GM12872 (cell line): ENCODE data around the gene BTBD7.

Experiments used
- TF ChIP-seq, protein P1 (sequence below): IDR thresholded peaks from 3 replicates; pipeline ENCODE4 v1.5.1; 2011; ENCODE audit warnings: low read depth, mild to moderate bottlenecking, low read length, moderate library complexity; ENCODE audit not compliant: insufficient read depth

BTBD7 gene, protein sequence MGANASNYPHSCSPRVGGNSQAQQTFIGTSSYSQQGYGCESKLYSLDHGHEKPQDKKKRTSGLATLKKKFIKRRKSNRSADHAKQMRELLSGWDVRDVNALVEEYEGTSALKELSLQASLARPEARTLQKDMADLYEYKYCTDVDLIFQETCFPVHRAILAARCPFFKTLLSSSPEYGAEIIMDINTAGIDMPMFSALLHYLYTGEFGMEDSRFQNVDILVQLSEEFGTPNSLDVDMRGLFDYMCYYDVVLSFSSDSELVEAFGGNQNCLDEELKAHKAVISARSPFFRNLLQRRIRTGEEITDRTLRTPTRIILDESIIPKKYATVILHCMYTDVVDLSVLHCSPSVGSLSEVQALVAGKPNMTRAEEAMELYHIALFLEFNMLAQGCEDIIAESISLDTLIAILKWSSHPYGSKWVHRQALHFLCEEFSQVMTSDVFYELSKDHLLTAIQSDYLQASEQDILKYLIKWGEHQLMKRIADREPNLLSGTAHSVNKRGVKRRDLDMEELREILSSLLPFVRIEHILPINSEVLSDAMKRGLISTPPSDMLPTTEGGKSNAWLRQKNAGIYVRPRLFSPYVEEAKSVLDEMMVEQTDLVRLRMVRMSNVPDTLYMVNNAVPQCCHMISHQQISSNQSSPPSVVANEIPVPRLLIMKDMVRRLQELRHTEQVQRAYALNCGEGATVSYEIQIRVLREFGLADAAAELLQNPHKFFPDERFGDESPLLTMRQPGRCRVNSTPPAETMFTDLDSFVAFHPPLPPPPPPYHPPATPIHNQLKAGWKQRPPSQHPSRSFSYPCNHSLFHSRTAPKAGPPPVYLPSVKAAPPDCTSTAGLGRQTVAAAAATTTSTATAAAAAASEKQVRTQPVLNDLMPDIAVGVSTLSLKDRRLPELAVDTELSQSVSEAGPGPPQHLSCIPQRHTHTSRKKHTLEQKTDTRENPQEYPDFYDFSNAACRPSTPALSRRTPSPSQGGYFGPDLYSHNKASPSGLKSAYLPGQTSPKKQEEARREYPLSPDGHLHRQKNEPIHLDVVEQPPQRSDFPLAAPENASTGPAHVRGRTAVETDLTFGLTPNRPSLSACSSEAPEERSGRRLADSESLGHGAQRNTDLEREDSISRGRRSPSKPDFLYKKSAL

GRCh38 chr14:93332853-93333630, at the start of gene BTBD7:
BTBD7 (minus strand) TSS chr14:93333036; CDS start chr14:93296051, 36,985 bp downstream.
- TF ChIP-seq, protein P1, sequence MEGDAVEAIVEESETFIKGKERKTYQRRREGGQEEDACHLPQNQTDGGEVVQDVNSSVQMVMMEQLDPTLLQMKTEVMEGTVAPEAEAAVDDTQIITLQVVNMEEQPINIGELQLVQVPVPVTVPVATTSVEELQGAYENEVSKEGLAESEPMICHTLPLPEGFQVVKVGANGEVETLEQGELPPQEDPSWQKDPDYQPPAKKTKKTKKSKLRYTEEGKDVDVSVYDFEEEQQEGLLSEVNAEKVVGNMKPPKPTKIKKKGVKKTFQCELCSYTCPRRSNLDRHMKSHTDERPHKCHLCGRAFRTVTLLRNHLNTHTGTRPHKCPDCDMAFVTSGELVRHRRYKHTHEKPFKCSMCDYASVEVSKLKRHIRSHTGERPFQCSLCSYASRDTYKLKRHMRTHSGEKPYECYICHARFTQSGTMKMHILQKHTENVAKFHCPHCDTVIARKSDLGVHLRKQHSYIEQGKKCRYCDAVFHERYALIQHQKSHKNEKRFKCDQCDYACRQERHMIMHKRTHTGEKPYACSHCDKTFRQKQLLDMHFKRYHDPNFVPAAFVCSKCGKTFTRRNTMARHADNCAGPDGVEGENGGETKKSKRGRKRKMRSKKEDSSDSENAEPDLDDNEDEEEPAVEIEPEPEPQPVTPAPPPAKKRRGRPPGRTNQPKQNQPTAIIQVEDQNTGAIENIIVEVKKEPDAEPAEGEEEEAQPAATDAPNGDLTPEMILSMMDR = 0 out of 3 replicates have a peak, but pooled peaks have one; percentile 17

GRCh38 chr14:93381644-93382043, 48.8 kb upstream of the BTBD7 start:
- TF ChIP-seq, protein P1 = no peak

DNA sequence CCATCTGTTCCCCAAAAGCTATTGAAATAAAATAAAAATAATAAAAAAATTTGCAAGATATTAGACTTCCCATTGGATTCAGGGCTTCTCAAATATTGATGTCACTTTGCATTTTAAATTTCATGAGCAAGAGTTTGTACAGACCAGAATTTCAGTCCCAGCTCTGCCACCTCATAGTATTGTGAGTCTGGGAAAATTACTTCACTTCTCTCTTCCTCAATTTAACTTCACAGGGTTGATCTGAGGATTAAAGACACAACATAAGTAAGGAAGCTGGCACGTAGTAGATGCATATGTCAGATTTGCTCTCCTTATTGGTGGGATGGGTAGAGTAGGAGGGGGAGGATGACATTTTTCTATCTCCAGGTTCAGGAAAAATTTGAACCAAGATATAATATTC, 47.0 kb upstream of the BTBD7 start:
- TF ChIP-seq, protein P1 = no peak

DNA sequence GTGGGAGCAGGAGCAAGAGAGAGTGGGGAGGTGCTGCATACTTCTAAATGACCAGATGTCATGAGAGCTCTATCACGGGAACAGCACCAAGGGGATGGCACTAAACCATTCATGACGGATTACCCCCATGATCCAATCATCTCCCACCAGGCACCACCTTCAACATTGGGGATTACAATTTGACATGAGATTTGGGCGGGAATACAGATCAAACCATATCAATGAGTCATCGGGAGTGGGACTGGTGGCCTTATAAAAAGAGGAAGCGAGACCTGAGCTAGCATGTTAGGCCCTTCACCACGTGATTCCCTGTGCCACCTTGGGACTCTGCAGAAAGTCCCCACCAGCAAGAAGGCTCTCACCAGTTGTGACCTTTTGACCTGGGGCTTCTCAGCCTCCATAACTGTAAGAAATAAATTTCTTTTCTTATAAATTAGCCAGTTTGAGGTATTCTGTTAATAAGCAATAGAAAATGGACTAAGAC, 42.9 kb upstream of the BTBD7 start:
- TF ChIP-seq, protein P1 = no peak

DNA sequence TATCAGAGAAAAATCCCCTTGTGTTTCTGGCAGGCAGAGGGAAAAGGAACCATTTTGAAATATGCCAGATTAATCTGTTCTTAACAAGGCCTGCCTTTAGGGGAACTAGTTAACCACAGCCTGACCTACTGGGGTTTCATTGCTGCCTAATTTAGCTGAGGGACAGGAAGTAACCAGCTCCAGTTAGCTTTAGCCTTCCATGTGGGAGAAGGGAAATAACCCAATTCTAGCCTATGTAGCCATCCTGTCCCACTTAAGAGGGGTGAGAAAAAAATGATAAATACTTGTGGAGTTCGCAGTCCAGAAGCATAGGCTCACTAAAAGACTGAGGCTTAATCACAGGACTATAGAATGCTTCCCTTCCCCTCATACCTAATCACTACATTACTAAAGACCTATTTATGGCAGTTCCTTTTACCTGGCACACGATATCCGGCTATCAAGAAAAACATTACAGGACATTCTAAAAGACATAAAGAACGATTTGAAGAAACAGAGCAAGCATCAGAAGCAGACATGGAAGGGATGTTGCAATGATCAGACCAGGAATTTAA, 37.0 kb upstream of the BTBD7 start:
- TF ChIP-seq, protein P1 = no peak

DNA sequence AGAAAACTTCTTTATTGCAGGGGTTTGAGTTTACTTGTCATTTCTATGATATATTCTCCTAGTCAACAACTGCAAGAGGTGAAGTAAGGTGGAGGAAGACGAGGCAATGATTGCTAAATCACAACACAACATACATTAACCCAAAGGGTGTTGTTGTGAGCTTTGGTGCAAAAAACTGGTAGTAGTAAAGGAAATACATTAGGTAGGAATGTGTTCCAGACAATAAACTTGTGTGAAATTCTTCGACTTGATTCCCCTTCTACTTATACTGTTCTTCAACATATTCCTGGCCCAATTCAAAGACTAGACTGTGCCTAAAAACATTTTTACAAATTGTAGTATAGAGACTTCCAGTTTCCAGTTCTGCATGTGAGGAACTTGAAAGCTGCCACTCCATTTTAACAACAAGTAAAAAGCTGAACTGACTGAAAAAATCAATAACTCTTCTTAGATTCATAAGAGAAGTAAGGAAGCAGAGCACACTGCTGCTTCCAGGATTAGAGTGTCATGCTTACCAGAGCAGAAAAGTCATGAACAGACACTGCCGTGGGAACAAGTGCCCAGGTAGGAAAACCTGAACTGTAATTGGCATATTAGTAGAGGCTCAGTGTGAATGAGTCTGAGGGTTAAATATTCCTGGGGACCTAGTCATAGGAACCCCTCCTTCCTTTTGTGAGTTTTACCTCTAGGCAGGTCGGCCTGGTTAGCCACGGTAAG, 36.3 kb upstream of the BTBD7 start:
- TF ChIP-seq, protein P1 = no peak
